ENCODE data around the gene LRCH2. TPM values are rescaled to one million over a fixed set of nuclear protein-coding genes. Genes with fewer than 3 reads are reported as not detected.

Gene LRCH2
- polyA plus RNA-seq (2013, experiment 1 of 2) = 2.9 TPM
- 3.6 TPM for polyA plus RNA-seq (2013, experiment 2 of 2)

DNA sequence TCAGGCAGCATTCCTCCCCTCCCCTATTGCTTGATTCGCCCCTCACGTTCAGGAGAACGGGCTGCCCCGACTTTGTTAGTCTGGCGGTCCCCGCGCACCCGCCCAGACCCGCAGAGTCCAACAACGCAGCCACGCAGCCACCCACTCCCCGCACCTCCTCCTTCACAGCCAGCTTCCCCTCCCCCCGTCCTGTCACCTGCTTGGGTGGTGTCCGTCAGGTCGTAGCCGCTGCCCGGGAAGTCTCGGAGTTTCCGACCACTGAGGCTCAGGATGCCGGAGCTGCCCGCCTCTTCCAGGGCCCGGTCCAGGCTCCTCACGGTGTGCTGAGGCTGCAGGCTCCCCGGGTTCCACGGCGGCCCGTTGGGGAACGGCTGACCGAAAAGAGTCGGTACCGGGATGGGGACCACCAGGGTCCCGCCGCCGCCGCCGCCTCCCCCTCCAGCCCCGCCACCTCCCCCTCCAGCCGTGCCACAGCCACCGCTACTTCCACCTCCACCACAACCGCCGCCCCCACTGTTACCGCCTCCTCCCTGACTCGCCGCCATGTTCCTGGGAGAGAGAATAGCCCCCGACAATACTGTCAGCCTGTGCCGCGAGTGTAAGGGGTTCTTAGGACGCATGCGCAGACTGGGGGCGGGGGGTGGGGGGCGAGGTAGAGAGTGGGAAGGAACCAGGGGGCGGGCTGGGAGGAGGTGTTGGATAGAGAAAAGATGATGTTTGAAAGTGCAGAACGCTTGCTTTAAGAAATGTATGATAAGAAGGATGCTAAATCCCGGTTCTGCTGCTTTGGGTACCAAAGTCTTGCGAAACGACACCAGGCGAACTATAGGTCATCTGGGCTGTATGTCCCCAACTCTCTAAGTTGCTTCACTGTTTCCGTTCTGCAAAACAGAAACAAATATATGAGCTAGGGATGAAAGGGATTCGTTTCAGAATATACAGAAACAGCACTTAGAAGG lies at the start of gene LRCH2:
LRCH2 (minus strand) TSS at position 600 of the 959 bp plus-strand sequence; CDS start at position 545, 55 bp downstream.
- H3K27me3 ChIP-seq (ENCODE audit: insufficient read depth, low read length) = no peaks in the 10 kb centered on the region
- H3K27ac ChIP-seq (ENCODE audit: low read depth, low read length) = no peak within 1 kb of the TSS
- H3K4me3 ChIP-seq (ENCODE audit: low read length) = peak within 1 kb of the TSS; percentile 74
- no peak within 1 kb of the TSS; the same call in 1 of the 2 replicates for H3K9ac ChIP-seq (ENCODE audit: low read depth, low read length)
- under 1% methylated on average over 55 of the region's 59 CpGs for WGBS
- no peaks in the 10 kb centered on the region for H3K36me3 ChIP-seq (ENCODE audit: insufficient read depth, low read length)
- no peaks in the 10 kb centered on the region for H3K9me3 ChIP-seq (ENCODE audit: insufficient read depth, low read depth, low read length)
- H3K4me1 ChIP-seq (ENCODE audit: insufficient read depth, low read length) = peaks cover 11% of the 10 kb centered on the region

DNA sequence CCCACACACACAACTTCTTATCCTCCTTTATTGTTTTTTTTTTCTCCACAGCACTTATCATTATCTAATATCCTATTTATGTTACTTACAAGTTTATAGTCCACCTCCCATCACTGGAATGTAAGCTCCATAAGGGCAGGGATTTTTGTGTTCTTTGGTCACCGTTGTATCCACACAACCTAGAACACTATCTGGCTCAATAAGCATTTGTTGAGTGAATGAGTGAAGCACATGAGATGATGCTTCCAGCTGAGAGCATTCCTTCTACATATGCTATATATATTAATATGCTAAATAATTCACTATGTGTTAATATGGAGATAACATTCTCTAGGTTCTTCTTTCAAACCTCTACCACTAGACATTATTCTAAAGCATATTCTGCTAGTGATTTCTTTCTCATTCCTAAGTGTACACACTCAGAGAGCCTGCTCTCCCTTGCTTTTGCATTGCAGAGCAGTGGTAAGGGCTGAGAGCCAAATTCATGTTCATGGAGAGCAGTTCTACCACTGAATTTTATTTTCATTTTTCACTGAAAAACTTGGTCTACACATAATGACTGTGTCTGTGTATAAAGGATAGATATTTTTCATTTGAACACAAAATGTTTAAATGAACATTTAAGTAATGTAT lies 35.3 kb upstream of the LRCH2 start:
- H3K36me3 ChIP-seq (ENCODE audit: insufficient read depth, low read length) = no peaks in the 10 kb centered on the region
- H3K4me3 ChIP-seq (ENCODE audit: low read length) = no peak overlapping the region
- no peaks in the 10 kb centered on the region for H3K27me3 ChIP-seq (ENCODE audit: insufficient read depth, low read length)
- no peak overlapping the region for H3K9ac ChIP-seq (ENCODE audit: low read depth, low read length)
- no peaks in the 10 kb centered on the region for H3K4me1 ChIP-seq (ENCODE audit: insufficient read depth, low read length)
- no CpG with 5 or more reads among the region's 1 CpG for WGBS
- no peak overlapping the region for H3K27ac ChIP-seq (ENCODE audit: low read depth, low read length)
- H3K9me3 ChIP-seq (ENCODE audit: insufficient read depth, low read depth, low read length) = no peaks in the 10 kb centered on the region

DNA sequence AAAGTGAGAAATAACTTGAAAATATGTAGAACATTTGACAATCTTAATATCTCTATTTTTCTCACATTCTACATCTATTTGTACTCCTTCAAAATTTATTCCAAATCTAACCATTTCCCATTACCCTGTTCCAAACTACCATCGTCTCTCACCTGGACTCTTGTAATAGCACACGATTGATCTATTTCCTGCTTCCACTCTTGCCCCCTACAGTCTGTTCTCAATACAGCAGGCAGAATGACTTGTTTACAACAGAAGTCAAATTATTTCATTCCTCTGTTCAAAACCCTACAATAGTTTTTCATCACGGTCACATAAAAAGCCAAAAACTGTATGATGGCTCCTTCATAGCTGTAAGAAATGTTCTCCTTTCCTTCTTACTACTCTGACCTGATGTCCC lies 34.5 kb upstream of the LRCH2 start:
- Histone ChIP-seq H3K9me3 (ENCODE audit: insufficient read depth, low read depth, low read length) (no peaks in the 10 kb centered on the region), H3K27me3 (ENCODE audit: insufficient read depth, low read length) (no peaks in the 10 kb centered on the region), H3K4me1 (ENCODE audit: insufficient read depth, low read length) (no peaks in the 10 kb centered on the region), H3K9ac (ENCODE audit: low read depth, low read length) (no peak overlapping the region), H3K27ac (ENCODE audit: low read depth, low read length) (no peak overlapping the region), H3K36me3 (ENCODE audit: insufficient read depth, low read length) (no peaks in the 10 kb centered on the region), H3K4me3 (ENCODE audit: low read length) (no peak overlapping the region)
- WGBS = 53% methylated on average over 3 of the region's 3 CpGs

DNA sequence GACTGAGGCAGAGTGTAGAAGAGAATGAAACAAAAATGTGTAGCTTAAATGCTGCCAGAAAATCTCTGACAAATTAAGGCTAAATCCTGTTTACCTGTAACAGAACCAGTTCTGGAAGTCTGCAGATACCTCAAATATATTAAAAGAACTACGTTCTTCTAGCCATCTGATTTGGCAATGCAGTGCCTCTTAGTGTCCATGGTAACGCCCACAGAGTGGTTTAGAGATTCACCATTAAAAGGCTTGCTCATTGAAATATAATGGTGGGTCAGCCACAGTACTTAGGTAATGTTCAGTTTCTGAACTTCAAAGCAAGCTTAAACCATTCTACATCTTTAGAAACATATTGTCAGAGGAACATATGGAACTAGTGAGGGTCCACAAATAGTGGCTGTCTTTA lies 32.4 kb upstream of the LRCH2 start:
- Histone ChIP-seq H3K4me1 (ENCODE audit: insufficient read depth, low read length) (no peaks in the 10 kb centered on the region), H3K27ac (ENCODE audit: low read depth, low read length) (no peak overlapping the region), H3K9me3 (ENCODE audit: insufficient read depth, low read depth, low read length) (no peaks in the 10 kb centered on the region), H3K9ac (ENCODE audit: low read depth, low read length) (no peak overlapping the region), H3K36me3 (ENCODE audit: insufficient read depth, low read length) (no peaks in the 10 kb centered on the region), H3K4me3 (ENCODE audit: low read length) (no peak overlapping the region), H3K27me3 (ENCODE audit: insufficient read depth, low read length) (no peaks in the 10 kb centered on the region)
- WGBS = 91% methylated on average over 2 of the region's 2 CpGs

GRCh38 chrX:115264009-115264408 lies 30.1 kb upstream of the LRCH2 start:
- Histone ChIP-seq H3K27me3 (ENCODE audit: insufficient read depth, low read length) (no peaks in the 10 kb centered on the region), H3K4me1 (ENCODE audit: insufficient read depth, low read length) (no peaks in the 10 kb centered on the region), H3K27ac (ENCODE audit: low read depth, low read length) (no peak overlapping the region), H3K36me3 (ENCODE audit: insufficient read depth, low read length) (no peaks in the 10 kb centered on the region), H3K9me3 (ENCODE audit: insufficient read depth, low read depth, low read length) (no peaks in the 10 kb centered on the region), H3K4me3 (ENCODE audit: low read length) (no peak overlapping the region), H3K9ac (ENCODE audit: low read depth, low read length) (no peak overlapping the region)
- 92% methylated on average over 2 of the region's 2 CpGs for WGBS

DNA sequence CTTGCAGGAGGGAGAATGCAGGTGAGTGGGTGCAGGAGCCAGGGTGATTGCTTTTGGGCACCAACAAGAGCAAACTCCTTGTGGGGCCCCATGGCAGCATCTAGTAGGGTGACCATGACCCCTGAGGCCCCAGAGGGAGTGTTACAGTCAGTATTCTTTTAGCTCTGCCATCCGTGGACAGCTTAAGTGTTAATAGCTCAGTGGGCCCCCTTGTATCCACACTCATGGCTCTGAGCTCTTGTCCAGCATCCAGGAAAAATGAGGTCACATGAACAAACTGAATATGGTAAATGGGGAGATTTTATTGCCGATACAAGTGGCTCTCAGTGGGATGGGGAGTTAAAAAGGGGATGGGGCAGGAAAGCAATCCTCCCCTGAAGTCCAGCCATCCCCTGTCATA lies 27.3 kb upstream of the LRCH2 start:
- 93% methylated on average over 2 of the region's 2 CpGs for WGBS
- H3K36me3 ChIP-seq (ENCODE audit: insufficient read depth, low read length) = no peaks in the 10 kb centered on the region
- H3K27me3 ChIP-seq (ENCODE audit: insufficient read depth, low read length) = no peaks in the 10 kb centered on the region
- H3K4me1 ChIP-seq (ENCODE audit: insufficient read depth, low read length) = no peaks in the 10 kb centered on the region
- H3K9me3 ChIP-seq (ENCODE audit: insufficient read depth, low read depth, low read length) = no peaks in the 10 kb centered on the region
- no peak overlapping the region for H3K4me3 ChIP-seq (ENCODE audit: low read length)
- no peak overlapping the region for H3K27ac ChIP-seq (ENCODE audit: low read depth, low read length)
- no peak overlapping the region for H3K9ac ChIP-seq (ENCODE audit: low read depth, low read length)

DNA sequence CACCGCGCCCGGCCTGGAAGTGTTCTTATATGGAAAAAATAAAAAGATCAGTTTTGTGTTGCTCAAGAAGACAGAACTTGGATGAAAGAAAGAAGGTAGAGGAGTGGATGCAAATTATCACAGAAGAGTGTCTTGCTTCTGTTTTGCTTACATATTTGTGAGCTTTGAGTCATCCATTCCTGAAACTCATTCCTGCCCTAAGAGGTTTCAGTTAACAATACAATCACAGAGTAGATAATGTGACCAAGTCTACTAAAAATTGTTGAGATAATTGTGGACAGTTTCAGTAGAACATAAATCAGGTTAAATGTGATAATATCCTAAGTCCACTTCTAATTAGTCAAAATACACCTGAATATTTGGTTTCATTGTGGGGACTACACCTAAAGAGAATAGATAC lies 26.4 kb upstream of the LRCH2 start:
- no peak overlapping the region for H3K27ac ChIP-seq (ENCODE audit: low read depth, low read length)
- H3K36me3 ChIP-seq (ENCODE audit: insufficient read depth, low read length) = no peaks in the 10 kb centered on the region
- no peak overlapping the region for H3K4me3 ChIP-seq (ENCODE audit: low read length)
- no peaks in the 10 kb centered on the region for H3K9me3 ChIP-seq (ENCODE audit: insufficient read depth, low read depth, low read length)
- no peak overlapping the region for H3K9ac ChIP-seq (ENCODE audit: low read depth, low read length)
- H3K27me3 ChIP-seq (ENCODE audit: insufficient read depth, low read length) = no peaks in the 10 kb centered on the region
- H3K4me1 ChIP-seq (ENCODE audit: insufficient read depth, low read length) = no peaks in the 10 kb centered on the region
- WGBS = 92% methylated on average over 3 of the region's 3 CpGs

GRCh38 chrX:115259238-115259875 lies 25.5 kb upstream of the LRCH2 start:
- Histone ChIP-seq H3K27me3 (ENCODE audit: insufficient read depth, low read length) (no peaks in the 10 kb centered on the region), H3K9ac (ENCODE audit: low read depth, low read length) (no peak overlapping the region), H3K4me3 (ENCODE audit: low read length) (no peak overlapping the region), H3K27ac (ENCODE audit: low read depth, low read length) (no peak overlapping the region), H3K36me3 (ENCODE audit: insufficient read depth, low read length) (no peaks in the 10 kb centered on the region), H3K9me3 (ENCODE audit: insufficient read depth, low read depth, low read length) (no peaks in the 10 kb centered on the region), H3K4me1 (ENCODE audit: insufficient read depth, low read length) (no peaks in the 10 kb centered on the region)
- WGBS = 96% methylated on average over 3 of the region's 3 CpGs

DNA sequence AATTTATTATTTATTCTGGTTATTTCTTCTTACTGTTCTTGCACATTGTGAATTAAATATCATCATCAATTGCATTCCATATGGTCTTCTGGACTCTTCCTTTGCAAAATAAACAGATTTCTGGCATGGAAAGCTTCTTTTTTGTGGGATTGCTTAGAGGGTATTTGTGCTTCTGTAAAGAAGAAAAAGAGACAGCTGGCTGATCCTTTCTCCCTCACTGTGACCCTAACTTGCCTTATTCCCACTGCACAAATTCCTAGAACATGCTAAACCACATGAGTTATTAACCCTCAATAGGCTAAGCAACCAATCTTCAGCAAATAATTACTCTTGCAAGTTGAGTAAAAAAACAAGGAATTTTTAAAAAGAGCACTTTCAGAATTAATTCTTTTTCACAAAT lies 23.8 kb upstream of the LRCH2 start:
- Histone ChIP-seq H3K4me1 (ENCODE audit: insufficient read depth, low read length) (no peaks in the 10 kb centered on the region), H3K27ac (ENCODE audit: low read depth, low read length) (no peak overlapping the region), H3K9ac (ENCODE audit: low read depth, low read length) (no peak overlapping the region), H3K27me3 (ENCODE audit: insufficient read depth, low read length) (no peaks in the 10 kb centered on the region), H3K9me3 (ENCODE audit: insufficient read depth, low read depth, low read length) (no peaks in the 10 kb centered on the region), H3K4me3 (ENCODE audit: low read length) (no peak overlapping the region), H3K36me3 (ENCODE audit: insufficient read depth, low read length) (no peaks in the 10 kb centered on the region)

GRCh38 chrX:115255003-115255402 lies 21.1 kb upstream of the LRCH2 start:
- no peaks in the 10 kb centered on the region for H3K4me1 ChIP-seq (ENCODE audit: insufficient read depth, low read length)
- no CpG with 5 or more reads among the region's 2 CpGs for WGBS
- H3K36me3 ChIP-seq (ENCODE audit: insufficient read depth, low read length) = no peaks in the 10 kb centered on the region
- no peaks in the 10 kb centered on the region for H3K27me3 ChIP-seq (ENCODE audit: insufficient read depth, low read length)
- no peaks in the 10 kb centered on the region for H3K9me3 ChIP-seq (ENCODE audit: insufficient read depth, low read depth, low read length)
- no peak overlapping the region for H3K9ac ChIP-seq (ENCODE audit: low read depth, low read length)
- H3K27ac ChIP-seq (ENCODE audit: low read depth, low read length) = no peak overlapping the region
- H3K4me3 ChIP-seq (ENCODE audit: low read length) = no peak overlapping the region

All from HUES64 (cell line).